Neural cell (in vitro differentiated cells): ENCODE data around the gene SMPD3. TPM values are rescaled to one million over a fixed set of nuclear protein-coding genes. Genes with fewer than 3 reads are reported as not detected.

Source experiments
- H2AFZ ChIP-seq: fragments of 200-600, 300-800 bp; sonication (generic), shearing (Covaris generic); 2 replicates; pipeline ENCODE4 v1.6.0; 2014; ENCODE audit warnings: low read depth, mild to moderate bottlenecking, antibody characterized with exemption, low read length, moderate library complexity
- H3F3A ChIP-seq: fragments of 200-600 bp; shearing (Covaris generic); 2 replicates; pipeline ENCODE4 v1.6.1; 2016; ENCODE audit warnings: mild to moderate bottlenecking, moderate library complexity, mixed read lengths, antibody characterized with exemption, low read length; ENCODE audit not compliant: insufficient read depth, poor library complexity, severe bottlenecking
- H3K27ac ChIP-seq: fragments of 200-600, 300-800 bp; sonication (generic), shearing (Covaris generic); 2 replicates; pipeline ENCODE4 v1.5.1; 2014; ENCODE audit warnings: mild to moderate bottlenecking, low read length, moderate library complexity
- H3K27me3 ChIP-seq: fragments of 300-800, 200-600 bp; sonication (generic), shearing (Covaris generic); 2 replicates; pipeline ENCODE4 v1.6.0; 2014; ENCODE audit warnings: mild to moderate bottlenecking, low read depth, low read length, moderate library complexity; ENCODE audit not compliant: insufficient read depth
- H3K36me3 ChIP-seq: fragments of 300-800, 200-600 bp; sonication (generic), shearing (Covaris generic); 2 replicates; pipeline ENCODE4 v1.5.1; 2014; ENCODE audit warnings: mild to moderate bottlenecking, antibody characterized with exemption, low read length, moderate library complexity; ENCODE audit not compliant: insufficient read depth
- H3K4me2 ChIP-seq: fragments of 300-800, 200-600 bp; sonication (generic), shearing (Covaris generic); 2 replicates; pipeline ENCODE4 v1.6.0; 2014; ENCODE audit warnings: mild to moderate bottlenecking, low read length
- H3K4me3 ChIP-seq: fragments of 300-800, 200-600 bp; sonication (generic), shearing (Covaris generic); 2 replicates; pipeline ENCODE4 v1.5.1; 2014; ENCODE audit warnings: mild to moderate bottlenecking, low read length, moderate library complexity
- H3K79me2 ChIP-seq: fragments of 200-600 bp; shearing (Covaris generic); replicated peaks from 2 replicates; pipeline ENCODE4 v1.6.0; 2014; ENCODE audit warnings: mild to moderate bottlenecking, low read length, moderate library complexity; ENCODE audit not compliant: insufficient read depth
- H3K9ac ChIP-seq: fragments of 300-800, 200-600 bp; sonication (generic), shearing (Covaris generic); 2 replicates; pipeline ENCODE4 v1.6.1; 2016; ENCODE audit warnings: mild to moderate bottlenecking, low read length, mixed read lengths
- H3K9me2 ChIP-seq: fragments of 200-600 bp; shearing (Covaris generic); 2 replicates; pipeline ENCODE4 v1.6.1; 2016; ENCODE audit warnings: mild to moderate bottlenecking, low read length, mixed read lengths; ENCODE audit not compliant: insufficient read depth
- H3K9me3 ChIP-seq: fragments of 200-600, 300-800 bp; sonication (generic), shearing (Covaris generic); 2 replicates; pipeline ENCODE4 v1.6.1; 2016; ENCODE audit warnings: mild to moderate bottlenecking, mixed run types, low read length, moderate library complexity, mixed read lengths
- H4K20me1 ChIP-seq: fragments of 200-600 bp; shearing (Covaris generic); 2 replicates; pipeline ENCODE4 v1.6.1; 2016; ENCODE audit warnings: mild to moderate bottlenecking, mixed run types; ENCODE audit not compliant: insufficient read depth
- CTCF ChIP-seq: fragments of 450-650 bp; IDR thresholded peaks from 2 replicates; pipeline ENCODE4 v1.5.1; 2014; ENCODE audit warnings: antibody characterized with exemption, mild to moderate bottlenecking, moderate library complexity; ENCODE audit not compliant: poor library complexity, severe bottlenecking
- EP300 ChIP-seq: fragments of 450-650 bp; conservative IDR thresholded peaks from 2 replicates; pipeline ENCODE4 v1.6.1; 2014; ENCODE audit warnings: antibody characterized with exemption, mild to moderate bottlenecking, moderate library complexity; ENCODE audit not compliant: poor library complexity, severe bottlenecking
- EZH2 ChIP-seq: fragments of 200-600, 300-800 bp; shearing (Covaris generic), sonication (generic); IDR thresholded peaks from 2 replicates; pipeline ENCODE4 v1.6.1; 2014; ENCODE audit warnings: antibody characterized with exemption, low read length, borderline replicate concordance, mild to moderate bottlenecking; ENCODE audit not compliant: insufficient read depth, poor library complexity, severe bottlenecking
- MXI1 ChIP-seq: fragments of 450-650 bp; conservative IDR thresholded peaks from 2 replicates; pipeline ENCODE4 v1.6.1; 2014; ENCODE audit warnings: antibody characterized with exemption, mild to moderate bottlenecking; ENCODE audit not compliant: poor library complexity, severe bottlenecking
- POLR2AphosphoS5 ChIP-seq: IDR thresholded peaks from 2 replicates; pipeline ENCODE4 v1.6.1; 2012
- RAD21 ChIP-seq: fragments of 450-650 bp; conservative IDR thresholded peaks from 2 replicates; pipeline ENCODE4 v1.6.1; 2014; ENCODE audit warnings: antibody characterized with exemption, mild to moderate bottlenecking, moderate library complexity
- REST ChIP-seq: IDR thresholded peaks from 2 replicates; pipeline ENCODE4 v1.6.1; 2012; ENCODE audit warnings: borderline replicate concordance
- SMC3 ChIP-seq: fragments of 450-650 bp; conservative IDR thresholded peaks from 2 replicates; pipeline ENCODE4 v1.6.1; 2014; ENCODE audit warnings: antibody characterized with exemption, mild to moderate bottlenecking, moderate library complexity; ENCODE audit not compliant: poor library complexity
- TAF1 ChIP-seq: IDR thresholded peaks from 2 replicates; pipeline ENCODE4 v1.6.1; 2012; ENCODE audit warnings: low read depth
- polyA plus RNA-seq: library from polyadenylated mRNA; depleted of rRNA; stranded (reverse); fragments of >200 nt; gene quantifications from 2 replicates; pipeline ENCODE4 v1.2.3, GENCODE V29; 2014

SMPD3 gene
- polyA plus RNA-seq, 1 donor from 2014 or later = 42.7 TPM

- Histone ChIP-seq H4K20me1 (no peaks in the 10 kb centered on the region), H3K36me3 (no peaks in the 10 kb centered on the region), H3K27ac (peak overlapping the region; percentile 39), H3K9me3 (no peaks in the 10 kb centered on the region), H3K9ac (no peak overlapping the region), H3K79me2 (no peaks in the 10 kb centered on the region), H3K9me2 (no peaks in the 10 kb centered on the region), H3F3A (no peaks in the 10 kb centered on the region), H2AFZ (no peak overlapping the region), H3K27me3 (no peaks in the 10 kb centered on the region), H3K4me2 (no peak overlapping the region), H3K4me3 (no peak overlapping the region)
- TF ChIP-seq CTCF (no peak), POLR2AphosphoS5 (no peak), TAF1 (no peak)
Observed at GRCh38 chr16:68383858-68384257, 64.5 kb downstream of the SMPD3 start.

- no peaks in the 10 kb centered on the region for H3K36me3 ChIP-seq
- H3K4me3 ChIP-seq = no peak overlapping the region
- no peaks in the 10 kb centered on the region for H3K9me3 ChIP-seq
- TF ChIP-seq POLR2AphosphoS5 = no peak
- no peak for TF ChIP-seq EZH2
- no peak for TF ChIP-seq TAF1
- no peak overlapping the region for H3K27ac ChIP-seq
- H3K27me3 ChIP-seq = no peaks in the 10 kb centered on the region
- H3K9ac ChIP-seq = no peak overlapping the region
- no peak overlapping the region for H3K4me2 ChIP-seq
- no peak overlapping the region for H2AFZ ChIP-seq
- H4K20me1 ChIP-seq = no peaks in the 10 kb centered on the region
- no peaks in the 10 kb centered on the region for H3K9me2 ChIP-seq
- no peaks in the 10 kb centered on the region for H3K79me2 ChIP-seq
- H3F3A ChIP-seq = no peaks in the 10 kb centered on the region
Observed at GRCh38 chr16:68382296-68382718, 66.0 kb downstream of the SMPD3 start.

- Histone ChIP-seq H3K27ac (no peak overlapping the region), H3K9ac (no peak overlapping the region), H3K9me3 (no peaks in the 10 kb centered on the region), H3K4me3 (no peak overlapping the region), H3K4me2 (no peak overlapping the region), H3F3A (no peaks in the 10 kb centered on the region), H3K9me2 (no peaks in the 10 kb centered on the region), H3K27me3 (no peaks in the 10 kb centered on the region), H4K20me1 (no peaks in the 10 kb centered on the region), H3K79me2 (no peaks in the 10 kb centered on the region), H3K36me3 (no peaks in the 10 kb centered on the region), H2AFZ (no peak overlapping the region)
- TF ChIP-seq RAD21 (no peak), REST (no peak), TAF1 (no peak), MXI1 (no peak), EP300 (no peak), CTCF (no peak), EZH2 (no peak), POLR2AphosphoS5 (no peak), SMC3 (no peak)
Observed at GRCh38 chr16:68381363-68381724, 67.0 kb downstream of the SMPD3 start.
